H1 (cell line): ENCODE measurements around the gene PRR23E. TPM values are rescaled to one million over a fixed set of nuclear protein-coding genes. Genes with fewer than 3 reads are reported as not detected.

Experiments used
- CTCF ChIA-PET: fragments of 300-600 bp; sonication (Branson Sonifier 250); formaldehyde crosslinking; loops from one replicate; lab custom pipeline; 2021; ENCODE audit not compliant: partially characterized antibody; lab: Charles Lee
- POLR2A ChIA-PET: fragments of 300-600 bp; sonication (Branson Sonifier 250); formaldehyde crosslinking; loops from one replicate; lab custom pipeline; 2021; ENCODE audit warnings: inconsistent platforms; ENCODE audit not compliant: partially characterized antibody; lab: Charles Lee
- DNase-seq, 2 experiments: peaks; one replicate each; pipeline versions ENCODE4 v3.0.0 to v3.0.0-alpha.2; 2010 to 2022; ENCODE audit warnings: low spot score in 2 of 2, low read depth in 1 of 2, mixed read lengths in 1 of 2
- FAIRE-seq: peaks from 2 replicates; lab custom pipeline; 2011; peaks lifted over from hg19 to GRCh38; lab: Jason Lieb, UNC
- H2AFZ ChIP-seq: 2 replicates; pipeline ENCODE4 v1.8.1; 2012; ENCODE audit warnings: low read length, inconsistent platforms
- H2AK5ac ChIP-seq: 2 replicates; pipeline ENCODE4 v1.6.1; 2013; ENCODE audit warnings: low read depth, low read length
- H2BK120ac ChIP-seq: replicated peaks from 2 replicates; pipeline ENCODE3; 2013; ENCODE audit warnings: low read depth, low read length, inconsistent platforms
- H2BK12ac ChIP-seq: 2 replicates; pipeline ENCODE4 v1.6.1; 2013; ENCODE audit warnings: low read depth, low read length
- H2BK15ac ChIP-seq: 2 replicates; pipeline ENCODE4 v1.6.1; 2013; ENCODE audit warnings: low read length
- H2BK20ac ChIP-seq: 2 replicates; pipeline ENCODE4 v1.6.1; 2013; ENCODE audit warnings: low read length
- H2BK5ac ChIP-seq: 2 replicates; pipeline ENCODE4 v1.6.1; 2013; ENCODE audit warnings: low read depth, low read length
- H3K14ac ChIP-seq: 2 replicates; pipeline ENCODE4 v1.6.1; 2013; ENCODE audit warnings: inconsistent platforms; ENCODE audit not compliant: insufficient read length
- H3K18ac ChIP-seq: 2 replicates; pipeline ENCODE4 v1.6.1; 2013; ENCODE audit warnings: low read length; ENCODE audit errors: extremely low read depth
- H3K23ac ChIP-seq: 2 replicates; pipeline ENCODE4 v1.6.1; 2013; ENCODE audit warnings: inconsistent platforms; ENCODE audit not compliant: insufficient read length
- H3K23me2 ChIP-seq: 2 replicates; pipeline ENCODE4 v1.6.1; 2013; ENCODE audit warnings: low read depth, low read length
- H3K27ac ChIP-seq: 2 replicates; pipeline ENCODE4 v1.6.1; 2011; ENCODE audit warnings: low read depth, low read length, inconsistent platforms
- H3K27me3 ChIP-seq, 4 experiments: replicated peaks in 1 of 4; 1 replicate in 1 of 4; 2 replicates in 3 of 4; pipeline versions ENCODE4 v1.6.1 to v1.8.1; 2011 to 2013; ENCODE audit warnings: low read length in 3 of 4, mild to moderate bottlenecking in 3 of 4, inconsistent platforms in 2 of 4, mixed read lengths in 2 of 4, moderate library complexity in 1 of 4; ENCODE audit not compliant: control insufficient read depth in 3 of 4, insufficient read depth in 3 of 4; ENCODE audit errors: extremely low read depth in 1 of 4
- H3K36me3 ChIP-seq, 4 experiments: 2 replicates each; pipeline versions ENCODE4 v1.6.1 to v1.8.1; 2011 to 2013; ENCODE audit warnings: mild to moderate bottlenecking in 4 of 4, low read length in 3 of 4, moderate library complexity in 2 of 4, control low read depth in 1 of 4, inconsistent platforms in 1 of 4; ENCODE audit not compliant: insufficient read depth in 4 of 4, control insufficient read depth in 2 of 4
- H3K4ac ChIP-seq: replicated peaks from 2 replicates; pipeline ENCODE3; 2013; ENCODE audit warnings: low read length, low read depth, mixed read lengths, inconsistent platforms; ENCODE audit not compliant: insufficient read length
- H3K4me1 ChIP-seq, 4 experiments: replicated peaks in 1 of 4; 1 replicate in 1 of 4; 2 replicates in 3 of 4; pipeline versions ENCODE4 v1.6.1 to v1.8.1; 2011 to 2013; ENCODE audit warnings: low read length in 3 of 4, inconsistent platforms in 2 of 4, mixed read lengths in 1 of 4; ENCODE audit not compliant: insufficient read depth in 4 of 4, control insufficient read depth in 3 of 4
- H3K4me2 ChIP-seq, 2 experiments: 2 replicates each; pipeline versions ENCODE4 v1.6.1 to v1.8.1; 2011 to 2013; ENCODE audit warnings: low read depth in 2 of 2, low read length in 2 of 2, control low read depth in 1 of 2, inconsistent platforms in 1 of 2, mild to moderate bottlenecking in 1 of 2; ENCODE audit not compliant: insufficient read depth in 1 of 2
- H3K4me3 ChIP-seq, 4 experiments: fragments of 200-600, 300-600 bp in 1 of 4; sonication (generic), shearing (Covaris generic), sonication (Bioruptor Twin) in 1 of 4; 2 replicates each; pipeline versions ENCODE4 v1.5.1 to v1.8.1; 2011 to 2016; ENCODE audit warnings: low read length in 4 of 4, low read depth in 3 of 4, control low read depth in 2 of 4, inconsistent platforms in 2 of 4, mild to moderate bottlenecking in 2 of 4, mixed read lengths in 1 of 4, moderate library complexity in 1 of 4; ENCODE audit not compliant: insufficient read depth in 2 of 4; ENCODE audit errors: extremely low read depth in 1 of 4
- H3K56ac ChIP-seq: replicated peaks from 2 replicates; pipeline ENCODE3; 2013; ENCODE audit warnings: low read depth, mild to moderate bottlenecking, mixed read lengths, low read length, inconsistent platforms; ENCODE audit not compliant: insufficient read length
- H3K79me1 ChIP-seq: 2 replicates; pipeline ENCODE4 v1.6.1; 2013; ENCODE audit warnings: low read depth, low read length, control low read depth
- H3K79me2 ChIP-seq, 2 experiments: 2 replicates each; pipeline versions ENCODE4 v1.6.1 to v1.8.1; 2012 to 2013; ENCODE audit warnings: low read length in 2 of 2, mild to moderate bottlenecking in 2 of 2, inconsistent platforms in 1 of 2; ENCODE audit not compliant: insufficient read depth in 2 of 2, control insufficient read depth in 1 of 2
- H3K9ac ChIP-seq, 4 experiments: replicated peaks in 1 of 4; 1 replicate in 1 of 4; 2 replicates in 3 of 4; pipeline versions ENCODE4 v1.6.1 to v1.8.1; 2011 to 2013; ENCODE audit warnings: low read depth in 3 of 4, low read length in 3 of 4, control low read depth in 2 of 4, mild to moderate bottlenecking in 2 of 4, moderate library complexity in 2 of 4, inconsistent platforms in 1 of 4; ENCODE audit errors: extremely low read depth in 1 of 4
- H3K9me3 ChIP-seq, 2 experiments: 2 replicates each; pipeline versions ENCODE4 v1.6.1 to v1.8.1; 2012 to 2013; ENCODE audit warnings: mild to moderate bottlenecking in 2 of 2, moderate library complexity in 2 of 2, control low read depth in 1 of 2, inconsistent platforms in 1 of 2, low read depth in 1 of 2, low read length in 1 of 2, mixed read lengths in 1 of 2; ENCODE audit not compliant: insufficient read depth in 2 of 2
- H4K20me1 ChIP-seq, 2 experiments: replicated peaks in 1 of 2; 2 replicates each; pipeline versions ENCODE3 to v1.8.1; 2011 to 2013; ENCODE audit warnings: inconsistent platforms in 2 of 2, low read length in 2 of 2, mild to moderate bottlenecking in 1 of 2; ENCODE audit not compliant: insufficient read depth in 2 of 2, control insufficient read depth in 1 of 2
- H4K5ac ChIP-seq: 2 replicates; pipeline ENCODE4 v1.6.1; 2013; ENCODE audit warnings: low read length, low read depth, mixed read lengths, inconsistent platforms; ENCODE audit not compliant: insufficient read length
- H4K8ac ChIP-seq: 2 replicates; pipeline ENCODE4 v1.8.0; 2013; ENCODE audit warnings: mild to moderate bottlenecking, moderate library complexity, low read length, inconsistent platforms; ENCODE audit not compliant: insufficient read depth; ENCODE audit errors: extremely low read depth
- H4K91ac ChIP-seq: replicated peaks from 2 replicates; pipeline ENCODE3; 2013; ENCODE audit warnings: low read length, mixed read lengths, inconsistent platforms; ENCODE audit not compliant: insufficient read length
- CREB1 ChIP-seq: IDR thresholded peaks from 2 replicates; pipeline ENCODE4 v1.6.1; 2012; ENCODE audit warnings: inconsistent platforms
- PHF8 ChIP-seq: fragments of 200-600 bp; sonication (generic); conservative IDR thresholded peaks from 2 replicates; pipeline ENCODE4 v1.7.1; 2012; ENCODE audit warnings: low read depth, mild to moderate bottlenecking, inconsistent platforms, low read length, moderate library complexity
- WGBS, 2 experiments: shearing (Covaris generic) in 1 of 2; methylation state at CpG; one replicate each; pipeline versions ENCODE4 v1.1.6 to v1.1.7; 2013 to 2015; ENCODE audit warnings: low lambda C conversion rate in 2 of 2, mixed read lengths in 2 of 2, inconsistent platforms in 1 of 2, low coverage in 1 of 2, missing lambda C conversion rate in 1 of 2; ENCODE audit not compliant: insufficient replicate concordance in 2 of 2, insufficient coverage in 1 of 2, insufficient read length in 1 of 2; ENCODE audit errors: extremely low coverage in 1 of 2, missing lambda C conversion rate in 1 of 2; 5-methylcytosine and 5-hydroxymethylcytosine counted together
- polyA plus RNA-seq, 7 experiments: library from polyadenylated mRNA; depleted of rRNA in 3 of 7; stranded (reverse) in 5 of 7; unstranded in 2 of 7; fragments of >200 nt in 5 of 7; fragments of 200-250 nt in 2 of 7; gene quantifications; 1 replicate in 5 of 7; 2 replicates in 1 of 7; 4 replicates in 1 of 7; pipeline versions ENCODE4 v1.2.1 to v1.2.3, GENCODE V29; 2011 to 2013; ENCODE audit warnings: missing spikeins in 2 of 7, mixed read lengths in 2 of 7
- total RNA-seq: library from RNA; stranded (reverse); fragmentation: NEBNext Ultra II Directional; extraction: Animal tissue kit (Norgen Biotek cat#: 25700); gene quantifications from 2 replicates; pipeline ENCODE4 v1.2.1, GENCODE V29; 2021

PRR23E gene
- total and polyA plus RNA-seq, 2 of the 8 experiments (the other 6 are each of a cell fraction or from before 2014, with no cell fraction given) = not detected

GRCh38 chr3:127196002-127196401, 3.1 kb downstream of the PRR23E start:
- H3K14ac ChIP-seq = no peak overlapping the region
- H3K79me1 ChIP-seq = no peaks in the 10 kb centered on the region
- no peaks in the 10 kb centered on the region for H4K20me1 ChIP-seq
- CTCF ChIA-PET = no interaction called here
- H2BK15ac ChIP-seq = no peak overlapping the region
- H3K4me1 ChIP-seq = no peaks in the 10 kb centered on the region; a peak in 1 of 7 replicates
- TF ChIP-seq CREB1 (no peak), PHF8 (no peak)
- TF ChIP-seq, all 59 proteins: peak for 0
- 80% methylated on average over 2 of the region's 2 CpGs; no CpG with 5 or more reads in 1 of the 2 experiments for WGBS, 2 experiments
- Histone ChIP-seq H3K23me2 (no peaks in the 10 kb centered on the region), H3K9me3 (no peaks in the 10 kb centered on the region), H2AFZ (no peak overlapping the region), H3K56ac (no peak overlapping the region), H2BK120ac (no peak overlapping the region), H3K27ac (no peak overlapping the region), H4K8ac (no peak overlapping the region), H3K18ac (no peak overlapping the region), H3K79me2 (no peaks in the 10 kb centered on the region), H3K4ac (no peak overlapping the region), H2BK5ac (no peak overlapping the region), H3K9ac (no peak overlapping the region), H2AK5ac (no peak overlapping the region), H2BK12ac (no peak overlapping the region), H3K27me3 (no peaks in the 10 kb centered on the region), H4K5ac (no peak overlapping the region), H3K23ac (no peak overlapping the region), H3K36me3 (no peaks in the 10 kb centered on the region), H4K91ac (no peak overlapping the region), H2BK20ac (no peak overlapping the region), H3K4me3 (no peak overlapping the region), H3K4me2 (no peak overlapping the region)
- POLR2A ChIA-PET = no interaction called here
- DNase-seq = no peak
- FAIRE-seq = no peak
